Measurements from ENCODE around the gene BBC3. TPM values are rescaled to one million over a fixed set of nuclear protein-coding genes. Genes with fewer than 3 reads are reported as not detected.
"Not testable (repeated sequence)": the region's sequence is repeated elsewhere in the genome, so short reads cannot be mapped to it uniquely, and the experiment has no call there.

The BBC3 gene
- total and polyA plus RNA-seq, 9 donors: 0.23 to 13.2 (median 6.3) TPM

GRCh38 chr19:47268028-47268427 lies 37.0 kb upstream of the BBC3 start:
- H3K27ac ChIP-seq: no peak overlapping the region
- no peaks in the 10 kb centered on the region for H3K27me3 ChIP-seq
- 74 to 88% (median 81%) methylated on average over 6 of the region's 6 CpGs for WGBS, 3 donors
- peaks cover 2% of the 10 kb centered on the region for H3K4me1 ChIP-seq (ENCODE audit: insufficient read depth)
- no peaks in the 10 kb centered on the region for H3K36me3 ChIP-seq
- TF ChIP-seq EP300 (IDR thresholded peaks at IDR 0.05) (no peak), POLR2A (IDR thresholded peaks at IDR 0.05) (no peak)
- TF ChIP-seq, protein P1, sequence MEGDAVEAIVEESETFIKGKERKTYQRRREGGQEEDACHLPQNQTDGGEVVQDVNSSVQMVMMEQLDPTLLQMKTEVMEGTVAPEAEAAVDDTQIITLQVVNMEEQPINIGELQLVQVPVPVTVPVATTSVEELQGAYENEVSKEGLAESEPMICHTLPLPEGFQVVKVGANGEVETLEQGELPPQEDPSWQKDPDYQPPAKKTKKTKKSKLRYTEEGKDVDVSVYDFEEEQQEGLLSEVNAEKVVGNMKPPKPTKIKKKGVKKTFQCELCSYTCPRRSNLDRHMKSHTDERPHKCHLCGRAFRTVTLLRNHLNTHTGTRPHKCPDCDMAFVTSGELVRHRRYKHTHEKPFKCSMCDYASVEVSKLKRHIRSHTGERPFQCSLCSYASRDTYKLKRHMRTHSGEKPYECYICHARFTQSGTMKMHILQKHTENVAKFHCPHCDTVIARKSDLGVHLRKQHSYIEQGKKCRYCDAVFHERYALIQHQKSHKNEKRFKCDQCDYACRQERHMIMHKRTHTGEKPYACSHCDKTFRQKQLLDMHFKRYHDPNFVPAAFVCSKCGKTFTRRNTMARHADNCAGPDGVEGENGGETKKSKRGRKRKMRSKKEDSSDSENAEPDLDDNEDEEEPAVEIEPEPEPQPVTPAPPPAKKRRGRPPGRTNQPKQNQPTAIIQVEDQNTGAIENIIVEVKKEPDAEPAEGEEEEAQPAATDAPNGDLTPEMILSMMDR (IDR thresholded peaks at IDR 0.05): no peak
- no peak overlapping the region for H3K4me3 ChIP-seq
- DNase-seq: no peak
- no peaks in the 10 kb centered on the region for H3K9me3 ChIP-seq
- intact Hi-C loops (cut with DNase I): no loop called here

DNA sequence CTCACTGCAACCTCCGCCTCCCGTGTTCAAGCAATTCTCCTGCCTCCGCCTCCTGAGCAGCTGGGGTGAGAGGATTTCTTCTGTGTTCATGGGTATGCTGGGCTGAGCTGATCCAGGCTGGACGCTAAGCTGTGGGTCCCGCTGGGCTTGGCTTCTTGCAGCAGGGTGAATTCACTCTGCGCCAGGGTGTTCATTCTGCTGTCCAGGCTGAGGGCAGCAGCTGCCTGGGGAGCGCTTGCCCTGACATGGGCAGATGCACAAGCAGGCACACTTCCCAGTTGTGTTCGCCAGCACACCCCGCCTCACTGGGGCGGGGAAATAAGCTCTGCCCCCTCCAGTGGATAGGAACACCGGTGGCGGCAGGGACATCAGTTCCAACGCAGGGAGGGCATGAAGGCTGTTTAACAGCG lies 36.4 kb upstream of the BBC3 start:
- no peak for DNase-seq
- WGBS, 3 donors: 84 to 92% (median 86%) methylated on average over 14 of the region's 14 CpGs
- Histone ChIP-seq H3K9me3 (no peaks in the 10 kb centered on the region), H3K4me3 (no peak overlapping the region), H3K27me3 (no peaks in the 10 kb centered on the region), H3K4me1 (ENCODE audit: insufficient read depth) (peaks cover under 1% of the 10 kb centered on the region), H3K27ac (no peak overlapping the region), H3K36me3 (no peaks in the 10 kb centered on the region)
- TF ChIP-seq EP300 (IDR thresholded peaks at IDR 0.05) (no peak), POLR2A (IDR thresholded peaks at IDR 0.05) (no peak)
- TF ChIP-seq, protein P1 (IDR thresholded peaks at IDR 0.05): no peak
- intact Hi-C loops (cut with DNase I): no loop called here

DNA sequence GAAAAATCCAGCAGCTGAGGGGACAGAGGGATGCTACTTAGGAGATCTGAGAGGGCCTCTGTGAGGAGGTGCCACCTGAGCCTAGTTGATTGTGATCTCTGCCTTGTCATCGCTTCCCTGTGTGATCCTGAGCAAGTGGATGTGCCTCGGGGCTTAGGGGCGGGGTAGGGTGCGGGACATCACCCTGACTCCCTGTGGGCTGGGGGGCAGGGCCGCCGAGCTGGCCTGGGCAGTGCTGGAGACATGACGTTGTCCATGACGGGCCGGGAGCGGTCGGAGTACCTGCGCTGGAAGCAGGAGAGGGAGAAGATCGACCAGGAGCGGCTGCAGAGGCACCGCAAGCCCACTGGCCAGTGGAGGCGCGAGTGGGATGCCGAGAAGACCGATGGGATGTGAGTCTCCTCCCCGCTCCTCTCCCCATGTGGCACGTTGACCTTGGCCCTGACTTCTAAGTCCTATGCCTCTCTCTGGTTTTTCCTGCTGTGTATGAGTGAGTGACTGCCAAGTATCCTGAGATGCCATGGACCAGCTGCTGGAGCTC lies 35.5 kb upstream of the BBC3 start:
- Histone ChIP-seq H3K27ac (no peak overlapping the region), H3K27me3 (no peaks in the 10 kb centered on the region), H3K9me3 (no peaks in the 10 kb centered on the region), H3K4me3 (no peak overlapping the region), H3K4me1 (ENCODE audit: insufficient read depth) (no peaks in the 10 kb centered on the region), H3K36me3 (no peaks in the 10 kb centered on the region)
- WGBS, 3 donors: 79 to 93% (median 84%) methylated on average over 21 of the region's 21 CpGs
- DNase-seq: no peak
- intact Hi-C loops (cut with DNase I): no loop called here
- TF ChIP-seq, protein P1 (IDR thresholded peaks at IDR 0.05): no peak
- TF ChIP-seq EP300 (IDR thresholded peaks at IDR 0.05) (no peak), POLR2A (IDR thresholded peaks at IDR 0.05) (no peak)

- H3K27me3 ChIP-seq: no peaks in the 10 kb centered on the region
- no peak overlapping the region for H3K27ac ChIP-seq
- H3K4me1 ChIP-seq (ENCODE audit: insufficient read depth): no peaks in the 10 kb centered on the region
- no peak overlapping the region for H3K4me3 ChIP-seq
- no peak for DNase-seq
- no peak for TF ChIP-seq POLR2A (IDR thresholded peaks at IDR 0.05)
- TF ChIP-seq, protein P1 (IDR thresholded peaks at IDR 0.05): no peak
- TF ChIP-seq EP300 (IDR thresholded peaks at IDR 0.05): no peak
- intact Hi-C loops (cut with DNase I): no loop called here
- no peaks in the 10 kb centered on the region for H3K36me3 ChIP-seq
- H3K9me3 ChIP-seq: no peaks in the 10 kb centered on the region
- WGBS, 3 donors: 81 to 90% (median 86%) methylated on average over 30 of the region's 30 CpGs
These were observed 33.6 kb upstream of the BBC3 start for GRCh38 chr19:47264629-47265028.

DNA sequence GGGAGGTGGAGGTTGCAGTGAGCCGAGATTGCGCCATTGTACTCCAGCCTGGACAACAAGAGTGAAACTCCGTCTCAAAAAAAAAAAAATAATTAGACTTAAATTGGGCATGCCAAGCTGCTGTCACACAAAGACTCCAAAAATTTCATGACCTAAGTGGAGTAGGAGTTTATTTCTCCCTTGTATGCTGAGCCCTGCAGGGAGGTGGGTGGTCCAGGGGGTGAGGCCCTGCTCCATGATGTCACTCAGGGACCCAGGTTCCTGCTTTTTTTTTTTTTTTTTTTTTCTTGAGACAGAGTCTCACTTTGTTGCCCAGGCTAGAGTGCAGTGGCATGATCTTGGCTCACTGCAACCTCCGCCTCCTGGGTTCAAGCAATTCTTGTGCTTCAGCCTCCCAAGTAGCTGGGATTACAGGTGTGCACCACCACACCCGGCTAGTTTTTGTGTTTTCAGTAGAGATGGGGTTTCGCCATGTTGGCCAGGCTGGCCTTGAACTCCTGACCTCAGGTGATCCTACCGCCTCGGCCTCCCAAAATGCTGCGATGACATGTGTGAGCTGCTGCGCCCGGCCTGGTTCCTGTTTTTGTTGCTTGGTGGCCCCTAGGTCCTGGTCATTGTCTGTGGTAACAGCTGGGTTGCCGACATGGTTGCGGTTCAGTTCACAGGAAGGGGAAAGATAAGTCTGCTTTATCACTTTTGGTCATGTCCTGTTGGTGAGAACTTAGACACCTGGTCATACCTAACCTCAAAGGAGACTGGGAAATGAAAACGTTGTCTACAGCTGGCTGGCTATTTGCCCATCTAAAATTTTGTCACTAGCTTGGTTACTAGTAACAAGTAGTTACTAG lies 31.2 kb upstream of the BBC3 start:
- H3K4me3 ChIP-seq; intact Hi-C loops (cut with DNase I); H3K27ac ChIP-seq; H3K9me3 ChIP-seq; H3K27me3 ChIP-seq; DNase-seq; H3K36me3 ChIP-seq; H3K4me1 ChIP-seq (ENCODE audit: insufficient read depth): not testable (repeated sequence)
- WGBS, 3 donors: 85 to 89% (median 87%) methylated on average over 14 of the region's 14 CpGs

All from ovary (tissue), 9 donors.